ENCODE data around the gene MYO1G. TPM values are rescaled to one million over a fixed set of nuclear protein-coding genes. Genes with fewer than 3 reads are reported as not detected.

MYO1G gene
- total RNA-seq, 1 experiment from 2014 or later = 0.46 TPM

DNA sequence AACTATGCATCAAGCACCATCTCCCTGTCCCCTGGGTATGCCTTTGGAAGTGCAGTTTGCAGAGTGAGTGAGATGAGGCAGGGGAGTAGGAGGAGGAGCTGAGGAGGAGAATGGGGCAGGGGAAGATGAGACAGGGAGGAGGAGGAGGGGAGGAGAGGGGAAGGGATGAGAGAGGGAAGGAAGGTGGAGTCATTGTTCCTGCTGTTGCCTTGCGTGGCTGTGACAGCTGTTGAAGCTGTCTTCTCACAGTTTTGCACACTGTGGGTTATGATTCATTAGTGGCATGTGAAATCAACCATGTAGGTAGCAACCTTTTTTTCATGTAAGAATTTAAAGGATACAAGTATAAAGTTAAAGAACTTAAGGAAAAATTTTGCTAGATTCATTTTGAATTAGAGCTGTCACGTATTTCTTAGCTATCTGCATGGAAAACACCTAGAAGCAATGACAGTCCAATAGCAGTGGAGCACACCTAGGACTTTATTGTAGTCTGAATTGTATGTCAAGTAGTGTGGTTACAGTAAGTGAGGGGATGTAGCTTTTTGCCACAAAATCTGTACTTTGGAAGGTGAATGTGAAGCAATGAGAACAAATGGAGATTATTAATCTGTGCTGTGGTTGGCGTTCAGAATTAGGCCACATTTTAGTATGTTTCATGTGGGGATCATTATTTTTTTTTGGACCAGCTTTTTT is 42.9 kb upstream of the MYO1G start:
- H3K27me3 Mint-ChIP-seq (ENCODE audit: low read depth) = no peaks in the 10 kb centered on the region
- H3K27ac Mint-ChIP-seq = no peak overlapping the region
- DNase-seq (ENCODE audit: low spot score) (no peak), ATAC-seq (peak; percentile 51; the same call in 1 of the 2 replicates)
- ChIA-PET POLR2A (interaction anchor here (1.0 kb wide), 1 partner anchor 14 kb away, joined by 4 read pairs; no protein-coding TSS in a partner anchor), CTCF (interaction anchor here (0.5 to 1.2 kb wide), 4 partner anchors 48 to 673 kb away, joined by 3 to 4 read pairs (median 3); no protein-coding TSS in a partner anchor)
- H3K9me3 Mint-ChIP-seq = peaks cover 23% of the 10 kb centered on the region
- TF ChIP-seq SMAD4 (CRISPR knock-in tag; IDR thresholded peaks at IDR 0.05) = no peak
- TF ChIP-seq FOXP1 (CRISPR knock-in tag; IDR thresholded peaks at IDR 0.05; ENCODE audit: borderline replicate concordance) = no peak
- TF ChIP-seq GABPB1 (CRISPR knock-in tag; IDR thresholded peaks at IDR 0.05) = no peak
- TF ChIP-seq, protein P1, sequence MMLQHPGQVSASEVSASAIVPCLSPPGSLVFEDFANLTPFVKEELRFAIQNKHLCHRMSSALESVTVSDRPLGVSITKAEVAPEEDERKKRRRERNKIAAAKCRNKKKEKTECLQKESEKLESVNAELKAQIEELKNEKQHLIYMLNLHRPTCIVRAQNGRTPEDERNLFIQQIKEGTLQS (CRISPR knock-in tag; conservative IDR thresholded peaks at IDR 0.05) = no peak
- TF ChIP-seq E2F4 (CRISPR knock-in tag; IDR thresholded peaks at IDR 0.05; ENCODE audit: borderline replicate concordance, low read depth) = no peak
- TF ChIP-seq ATF1 (CRISPR knock-in tag; IDR thresholded peaks at IDR 0.05) = no peak
- TF ChIP-seq ZNF532 (CRISPR knock-in tag; IDR thresholded peaks at IDR 0.05; ENCODE audit: borderline replicate concordance) = no peak
- no peak for TF ChIP-seq ZNF512 (CRISPR knock-in tag; IDR thresholded peaks at IDR 0.05; ENCODE audit: borderline replicate concordance)
- no peak for TF ChIP-seq SMAD3 (CRISPR knock-in tag; IDR thresholded peaks at IDR 0.05; ENCODE audit: borderline replicate concordance)
- TF ChIP-seq CBFB (CRISPR knock-in tag; IDR thresholded peaks at IDR 0.05; ENCODE audit: low read depth) = no peak
- TF ChIP-seq, protein P2, sequence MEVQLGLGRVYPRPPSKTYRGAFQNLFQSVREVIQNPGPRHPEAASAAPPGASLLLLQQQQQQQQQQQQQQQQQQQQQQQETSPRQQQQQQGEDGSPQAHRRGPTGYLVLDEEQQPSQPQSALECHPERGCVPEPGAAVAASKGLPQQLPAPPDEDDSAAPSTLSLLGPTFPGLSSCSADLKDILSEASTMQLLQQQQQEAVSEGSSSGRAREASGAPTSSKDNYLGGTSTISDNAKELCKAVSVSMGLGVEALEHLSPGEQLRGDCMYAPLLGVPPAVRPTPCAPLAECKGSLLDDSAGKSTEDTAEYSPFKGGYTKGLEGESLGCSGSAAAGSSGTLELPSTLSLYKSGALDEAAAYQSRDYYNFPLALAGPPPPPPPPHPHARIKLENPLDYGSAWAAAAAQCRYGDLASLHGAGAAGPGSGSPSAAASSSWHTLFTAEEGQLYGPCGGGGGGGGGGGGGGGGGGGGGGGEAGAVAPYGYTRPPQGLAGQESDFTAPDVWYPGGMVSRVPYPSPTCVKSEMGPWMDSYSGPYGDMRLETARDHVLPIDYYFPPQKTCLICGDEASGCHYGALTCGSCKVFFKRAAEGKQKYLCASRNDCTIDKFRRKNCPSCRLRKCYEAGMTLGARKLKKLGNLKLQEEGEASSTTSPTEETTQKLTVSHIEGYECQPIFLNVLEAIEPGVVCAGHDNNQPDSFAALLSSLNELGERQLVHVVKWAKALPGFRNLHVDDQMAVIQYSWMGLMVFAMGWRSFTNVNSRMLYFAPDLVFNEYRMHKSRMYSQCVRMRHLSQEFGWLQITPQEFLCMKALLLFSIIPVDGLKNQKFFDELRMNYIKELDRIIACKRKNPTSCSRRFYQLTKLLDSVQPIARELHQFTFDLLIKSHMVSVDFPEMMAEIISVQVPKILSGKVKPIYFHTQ (CRISPR knock-in tag; IDR thresholded peaks at IDR 0.05) = no peak
- no peak for TF ChIP-seq FOXK1 (CRISPR knock-in tag; IDR thresholded peaks at IDR 0.05)
- TF ChIP-seq ZNF138 (CRISPR knock-in tag; conservative IDR thresholded peaks at IDR 0.05) = no peak
- no peak overlapping the region for H3K4me3 Mint-ChIP-seq
- 0 out of 2 replicates have a peak, but pooled peaks cover 3% of the 10 kb centered on the region for H3K4me1 Mint-ChIP-seq
- peaks cover 21% of the 10 kb centered on the region for H3K36me3 Mint-ChIP-seq
